Measurements from ENCODE around the gene SLC12A8. TPM values are rescaled to one million over a fixed set of nuclear protein-coding genes. Genes with fewer than 3 reads are reported as not detected.

Gene SLC12A8
- total and polyA plus RNA-seq, 9 of the 15 experiments (the other 6 are each of a cell fraction or from before 2014, with no cell fraction given), result 0.04 to 0.33 (median 0.09) TPM; not detected in 4

GRCh38 chr3:125061646-125062045, 150.9 kb downstream of the SLC12A8 start:
- no peak for TF ChIP-seq HMGXB4 (CRISPR knock-in tag; IDR thresholded peaks at IDR 0.05)
- TF ChIP-seq TEAD1 (CRISPR knock-in tag; IDR thresholded peaks at IDR 0.05), result no peak
- no peak for TF ChIP-seq FOXP1 (CRISPR knock-in tag; IDR thresholded peaks at IDR 0.05)
- TF ChIP-seq FOXO4 (CRISPR knock-in tag; IDR thresholded peaks at IDR 0.05), result no peak
- TF ChIP-seq ZKSCAN3 (CRISPR knock-in tag; IDR thresholded peaks at IDR 0.05), result no peak
- TF ChIP-seq BRD4 (IDR thresholded peaks at IDR 0.05), result no peak
- TF ChIP-seq TCF15 (CRISPR knock-in tag; IDR thresholded peaks at IDR 0.05), result no peak
- TF ChIP-seq PCBP2 (IDR thresholded peaks at IDR 0.05; ENCODE audit: low read depth, low read length, poor library complexity, severe bottlenecking), result no peak
- TF ChIP-seq NFIX (CRISPR knock-in tag; IDR thresholded peaks at IDR 0.05; ENCODE audit: low read depth), result no peak
- TF ChIP-seq ZC3H11A (IDR thresholded peaks at IDR 0.05; ENCODE audit: low read depth, low read length), result no peak
- TF ChIP-seq IRF2 (CRISPR knock-in tag; IDR thresholded peaks at IDR 0.05), result no peak
- no peak for TF ChIP-seq TCF3 (CRISPR knock-in tag; IDR thresholded peaks at IDR 0.05)
- TF ChIP-seq WHSC1 (IDR thresholded peaks at IDR 0.05; ENCODE audit: low read length), result no peak
- no peak for TF ChIP-seq TFAM (CRISPR knock-in tag; conservative IDR thresholded peaks at IDR 0.05)
- TF ChIP-seq FOXJ3 (CRISPR knock-in tag; IDR thresholded peaks at IDR 0.05), result no peak
- Histone ChIP-seq H3K4me2 (ENCODE audit: insufficient read depth, low read length) (no peak overlapping the region), H3K9me1 (ENCODE audit: control insufficient read depth, insufficient read depth, low read length) (no peaks in the 10 kb centered on the region), H3K36me3 (ENCODE audit: control insufficient read depth, insufficient read depth, low read length) (no peaks in the 10 kb centered on the region), H3K4me3 (no peak overlapping the region), H3K4me1 (replicated peaks in 1 of 2; ENCODE audit: control insufficient read depth in 2 of 2, insufficient read depth in 2 of 2, low read length in 2 of 2) (no peaks in the 10 kb centered on the region), H3K79me2 (ENCODE audit: control insufficient read depth, insufficient read depth, low read length) (no peaks in the 10 kb centered on the region), H3K9me3 (replicated peaks; ENCODE audit: control insufficient read depth, insufficient read depth, low read depth, low read length) (no peaks in the 10 kb centered on the region), H4K20me1 (replicated peaks; ENCODE audit: control insufficient read depth, insufficient read depth, low read length) (no peaks in the 10 kb centered on the region), H3K9ac (ENCODE audit: insufficient read depth in 1 of 2, low read depth in 2 of 2, low read length in 2 of 2) (no peak overlapping the region), H2AFZ (ENCODE audit: low read depth, low read length) (no peak overlapping the region), H3K27me3 (ENCODE audit: control insufficient read depth in 2 of 2, insufficient read depth in 2 of 2, low read length in 2 of 2) (peaks cover 0 to 29% of the 10 kb centered on the region in 2 experiments; a peak in 4 of 5 replicates), H3K27ac (ENCODE audit: extremely low read depth, low read depth, low read length) (no peak overlapping the region)
- intact Hi-C loops (cut with micrococcal nuclease) (no loop called here), in situ Hi-C loops (cut with MboI) (no loop called here)
- no TSS peak for BruUV-seq (replicated peaks)
- WGBS (ENCODE audit: insufficient coverage, low coverage, missing lambda C conversion rate), result 0% methylated on average over 3 of the region's 5 CpGs
- ATAC-seq (no peak), FAIRE-seq (no peak), DNase-seq (ENCODE audit: extremely low read depth in 1 of 4, low spot score in 3 of 4) (no peak)
- ChIA-PET POLR2A (interaction anchor here (0.6 to 0.9 kb wide), 3 partner anchors 23 to 1697 kb away, joined by 3 read pairs; no protein-coding TSS in a partner anchor), CTCF (ENCODE audit: low intra/inter-chr PET ratio) (no interaction called here)
